Mucosa of descending colon (tissue), 3 donors: Measurements from ENCODE around the gene NAPB. TPM values are rescaled to one million over a fixed set of nuclear protein-coding genes. Genes with fewer than 3 reads are reported as not detected.
A peak's percentile ranks its signal among the peaks of the same experiment; 100 is the strongest.

Experiments
- ATAC-seq: fragments of 200-7000 bp; cut with Tn5 transposase; one replicate; pipeline ENCODE4 v1.9.1; 2020; ENCODE audit warnings: mild to moderate bottlenecking, moderate library complexity
- DNase-seq, 3 donors: peaks; one replicate each; pipeline ENCODE4 v3.0.0-alpha.2; 2020
- H3K36me3 ChIP-seq: fragments of 200-600 bp; one replicate; pipeline ENCODE4 v1.8.0; 2021; ENCODE audit warnings: low read depth, mild to moderate bottlenecking
- H3K4me1 ChIP-seq: fragments of 200-600 bp; one replicate; pipeline ENCODE4 v1.8.0; 2021; ENCODE audit warnings: low read depth, mild to moderate bottlenecking
- H3K4me3 ChIP-seq: fragments of 200-600 bp; one replicate; pipeline ENCODE4 v1.8.0; 2021; ENCODE audit warnings: mild to moderate bottlenecking
- H3K9me3 ChIP-seq: fragments of 200-600 bp; one replicate; pipeline ENCODE4 v1.8.0; 2021; ENCODE audit warnings: mild to moderate bottlenecking
- CTCF ChIP-seq: fragments of 200-600 bp; IDR thresholded peaks from one replicate; pipeline ENCODE4 v1.8.0; 2022; ENCODE audit warnings: antibody characterized with exemption, mild to moderate bottlenecking
- intact Hi-C, 2 donors: fragments of 100-400 bp; cut with DNase I in 1 of 2; cut with micrococcal nuclease in 1 of 2; formaldehyde crosslinking; loops; one replicate each; pipeline versions ENCODE4 v1.11.0 to v1.11.1; 2022; cut with DNase I, micrococcal nuclease
- total RNA-seq, 3 donors: library from RNA; stranded (reverse); fragmentation: NEBNext Ultra II Directional in 2 of 3; extraction: Animal tissue kit (Norgen Biotek cat#: 25700) in 2 of 3; gene quantifications; one replicate each; pipeline versions ENCODE4 v1.2.1 to v1.2.4, GENCODE V29; 2021 to 2023
- donor health status: DM: no; HTN: no; CAD: no; lungs with moderate emphysema.
- donor health status: DM: no; HTN: no; CAD: no.
- donor health status: DM: no; HTN: yes; CAD: no.

The NAPB gene
- total RNA-seq, 3 donors from 2014 or later: 8.2 to 22.8 (median 8.9) TPM

GRCh38 chr20:23433628-23434027 lies 12.3 kb upstream of the NAPB start:
- H3K36me3 ChIP-seq: no peaks in the 10 kb centered on the region
- TF ChIP-seq CTCF: no peak
- intact Hi-C loops: no loop called here
- no peak for DNase-seq
- H3K4me3 ChIP-seq: no peak overlapping the region
- no peak for ATAC-seq
- H3K9me3 ChIP-seq: no peaks in the 10 kb centered on the region
- peaks cover 3% of the 10 kb centered on the region for H3K4me1 ChIP-seq

GRCh38 chr20:23425129-23425528 lies 3.8 kb upstream of the NAPB start:
- no peaks in the 10 kb centered on the region for H3K36me3 ChIP-seq
- intact Hi-C loops: no loop called here
- no peaks in the 10 kb centered on the region for H3K9me3 ChIP-seq
- DNase-seq: no peak
- no peak overlapping the region for H3K4me3 ChIP-seq
- no peak for ATAC-seq
- no peak for TF ChIP-seq CTCF
- no peaks in the 10 kb centered on the region for H3K4me1 ChIP-seq

- Histone ChIP-seq H3K36me3 (no peaks in the 10 kb centered on the region), H3K4me3 (peak overlapping the region; percentile 75), H3K4me1 (no peaks in the 10 kb centered on the region), H3K9me3 (no peaks in the 10 kb centered on the region)
- intact Hi-C loops: no loop called here
- ATAC-seq: peak; percentile 60
- TF ChIP-seq CTCF: no peak
- peak; percentile 60 to 72 (median 70) for DNase-seq
These were observed 1.0 kb downstream of the NAPB start for GRCh38 chr20:23419995-23420901.

GRCh38 chr20:23419657-23419994 lies 1.7 kb downstream of the NAPB start:
- H3K4me3 ChIP-seq: no peak overlapping the region
- no peaks in the 10 kb centered on the region for H3K36me3 ChIP-seq
- DNase-seq: no peak
- no peaks in the 10 kb centered on the region for H3K9me3 ChIP-seq
- intact Hi-C loops: no loop called here
- no peaks in the 10 kb centered on the region for H3K4me1 ChIP-seq
- no peak for TF ChIP-seq CTCF
- ATAC-seq: no peak

GRCh38 chr20:23417861-23418260 lies 3.4 kb downstream of the NAPB start:
- DNase-seq (no peak), ATAC-seq (no peak)
- H3K9me3 ChIP-seq: no peaks in the 10 kb centered on the region
- no peak for TF ChIP-seq CTCF
- H3K4me3 ChIP-seq: no peak overlapping the region
- no peaks in the 10 kb centered on the region for H3K36me3 ChIP-seq
- intact Hi-C loops: no loop called here
- H3K4me1 ChIP-seq: no peaks in the 10 kb centered on the region
